ENCODE results near the gene TP53INP2. TPM values are rescaled to one million over a fixed set of nuclear protein-coding genes. Genes with fewer than 3 reads are reported as not detected.
A peak's percentile ranks its signal among the peaks of the same experiment; 100 is the strongest.

TP53INP2 gene
- polyA plus RNA-seq, 1 of the 3 experiments (the other 2 are of a cell fraction) = 6.4 TPM

GRCh38 chr20:34703424-34704176 is 544 bp upstream of the TP53INP2 start:
- H3K36me3 ChIP-seq (replicated peaks in 1 of 2; ENCODE audit: control insufficient read depth in 1 of 2, insufficient read depth in 2 of 2, low read length in 1 of 2) = peaks cover 0 to 4% of the 10 kb centered on the region in 2 experiments
- no peaks in the 10 kb centered on the region for H3K27me3 ChIP-seq (ENCODE audit: insufficient read depth)
- H3F3A ChIP-seq (replicated peaks; ENCODE audit: insufficient read depth) = peaks cover 17% of the 10 kb centered on the region
- H3K27ac ChIP-seq (ENCODE audit: low read depth in 2 of 2, low read length in 1 of 2) = peak overlapping the region; percentile 83 to 86; a peak in 3 of 4 replicates
- peak overlapping the region; percentile 98 for H3K9ac ChIP-seq
- H3K9me2 ChIP-seq = no peaks in the 10 kb centered on the region
- DNase-seq = peak; percentile 60
- ChIA-PET POLR2A (interaction anchor here (0.6 to 1.6 kb wide), 7 partner anchors 10 to 1357 kb away, joined by 3 to 14 read pairs (median 4); partner anchors contain the start of genes MAP1LC3A and PIGU), CTCF (interaction anchor here (1.1 to 2.1 kb wide), 8 partner anchors 23 to 391 kb away, joined by 3 to 9 read pairs (median 4); partner anchors contain the start of gene DYNLRB1)
- H3K4me2 ChIP-seq = peak overlapping the region; percentile 89
- WGBS (ENCODE audit: low lambda C conversion rate) = 1% methylated on average over 31 of the region's 38 CpGs
- H2AFZ ChIP-seq (ENCODE audit: low read depth) = peak overlapping the region; percentile 89
- no peaks in the 10 kb centered on the region for H3K79me2 ChIP-seq (ENCODE audit: insufficient read depth)
- no peak for TF ChIP-seq USF1 (IDR thresholded peaks at IDR 0.05; ENCODE audit: borderline replicate concordance, low read depth)
- TF ChIP-seq CTCF (IDR thresholded peaks at IDR 0.05) = 0 out of 2 replicates have a peak, but pooled peaks have one; percentile 7
- TF ChIP-seq EP300 (IDR thresholded peaks at IDR 0.05; ENCODE audit: borderline replicate concordance in 1 of 2, low read depth in 1 of 2, low read length in 1 of 2) = no peak
- no peak for TF ChIP-seq TEAD4 (IDR thresholded peaks at IDR 0.05; ENCODE audit: borderline replicate concordance, insufficient read depth)
- TF ChIP-seq JUND (IDR thresholded peaks at IDR 0.05) = no peak
- H3K4me1 ChIP-seq (ENCODE audit: control insufficient read depth in 1 of 2, insufficient read depth in 2 of 2, low read depth in 1 of 2, low read length in 1 of 2) = peaks cover 8 to 20% of the 10 kb centered on the region in 2 experiments; a peak in 3 of 4 replicates
- no peaks in the 10 kb centered on the region for H3K9me3 ChIP-seq
- no peaks in the 10 kb centered on the region for H4K20me1 ChIP-seq (ENCODE audit: insufficient read depth)
- peak overlapping the region; percentile 84 to 92 for H3K4me3 ChIP-seq (ENCODE audit: low read depth in 2 of 2, low read length in 1 of 2)

GRCh38 chr20:34705008-34705396 is 858 bp downstream of the TP53INP2 start:
- POLR2A ChIA-PET = no interaction called here
- TF ChIP-seq JUND (IDR thresholded peaks at IDR 0.05) = no peak
- TF ChIP-seq FOSL2 (IDR thresholded peaks at IDR 0.05; ENCODE audit: borderline replicate concordance, low read depth) = no peak
- no peak for TF ChIP-seq CTCF (IDR thresholded peaks at IDR 0.05)
- H2AFZ ChIP-seq (ENCODE audit: low read depth) = peak overlapping the region; percentile 88; the same call in 1 of the 2 replicates

More at GRCh38 chr20:34705008-34705396, 858 bp downstream of the TP53INP2 start:
- H3K4me2 ChIP-seq = peak overlapping the region; percentile 89
- H3K36me3 ChIP-seq (replicated peaks in 1 of 2; ENCODE audit: control insufficient read depth in 1 of 2, insufficient read depth in 2 of 2, low read length in 1 of 2) = peaks cover 0 to 4% of the 10 kb centered on the region in 2 experiments
- H3K9ac ChIP-seq = peak overlapping the region; percentile 98
- H3K9me3 ChIP-seq = no peaks in the 10 kb centered on the region
- no peak for DNase-seq
- H3K79me2 ChIP-seq (ENCODE audit: insufficient read depth) = no peaks in the 10 kb centered on the region
- no peaks in the 10 kb centered on the region for H3K27me3 ChIP-seq (ENCODE audit: insufficient read depth)
- no peaks in the 10 kb centered on the region for H3K9me2 ChIP-seq
- no peaks in the 10 kb centered on the region for H4K20me1 ChIP-seq (ENCODE audit: insufficient read depth)
- H3K27ac ChIP-seq (ENCODE audit: low read depth in 2 of 2, low read length in 1 of 2) = peak overlapping the region; percentile 86 to 94
- H3F3A ChIP-seq (replicated peaks; ENCODE audit: insufficient read depth) = peaks cover 17% of the 10 kb centered on the region
- peaks cover 8 to 22% of the 10 kb centered on the region in 2 experiments; a peak in 3 of 4 replicates for H3K4me1 ChIP-seq (ENCODE audit: control insufficient read depth in 1 of 2, insufficient read depth in 2 of 2, low read depth in 1 of 2, low read length in 1 of 2)
- peak overlapping the region; percentile 84 to 92 for H3K4me3 ChIP-seq (ENCODE audit: low read depth in 2 of 2, low read length in 1 of 2)
- 41% methylated on average over 5 of the region's 5 CpGs for WGBS (ENCODE audit: low lambda C conversion rate)
- CTCF ChIA-PET = interaction anchor here (0.6 to 2.1 kb wide), 5 partner anchors 10 to 392 kb away, joined by 3 to 9 read pairs (median 3); partner anchors contain the start of gene MAP1LC3A
